Loucy (cell line): ENCODE results near the gene DLGAP4.

Experiments used
- CTCF ChIP-seq: fragments of 200-600 bp; sonication (generic); conservative IDR thresholded peaks from 2 replicates; pipeline ENCODE4 v1.5.1; 2014; ENCODE audit warnings: mild to moderate bottlenecking, antibody characterized with exemption, low read length
- EZH2phosphoT487 ChIP-seq: fragments of 200-600 bp; IDR thresholded peaks from 2 replicates; pipeline ENCODE4 v1.6.1; 2018; ENCODE audit warnings: antibody characterized with exemption, mild to moderate bottlenecking, moderate library complexity, borderline replicate concordance

GRCh38 chr20:36576081-36576445 is 269.9 kb downstream of the DLGAP4 start:
- TF ChIP-seq CTCF, result no peak
- TF ChIP-seq EZH2phosphoT487, result no peak
